K562 (cell line): ENCODE measurements around the gene OGT.

ENCODE experiments used
- CCAR2 ChIP-seq: fragments of 200-400 bp; formaldehyde crosslinking; IDR thresholded peaks from 2 replicates; pipeline ENCODE4 v1.6.1; 2017; ENCODE audit warnings: mild to moderate bottlenecking, low read depth, low read length
- JUND ChIP-seq, 2 experiments: IDR thresholded peaks; 2 replicates in 1 of 2; 3 replicates in 1 of 2; pipeline ENCODE4 v1.6.1; 2011; ENCODE audit warnings: borderline replicate concordance in 2 of 2, low read depth in 2 of 2, low read length in 2 of 2, improper control_type of control experiment in 1 of 2, missing biosample characterization in 1 of 2, missing genetic modification characterization in 1 of 2, missing genetic modification reagents in 1 of 2
- MYC ChIP-seq, 2 experiments: fragments of 250-450 bp in 1 of 2; sonication (Bioruptor Pico) in 1 of 2; IDR thresholded peaks; 2 replicates each; pipeline versions ENCODE4 v1.5.1 to v1.6.1; 2012 to 2021; ENCODE audit warnings: low read depth in 2 of 2, borderline replicate concordance in 1 of 2, improper control_type of control experiment in 1 of 2, low read length in 1 of 2, mild to moderate bottlenecking in 1 of 2, moderate library complexity in 1 of 2
- NCOA6 ChIP-seq: fragments of 450-650 bp; IDR thresholded peaks from 2 replicates; pipeline ENCODE4 v1.6.1; 2017; ENCODE audit warnings: mild to moderate bottlenecking
- ZC3H11A ChIP-seq: IDR thresholded peaks from 2 replicates; pipeline ENCODE4 v1.6.1; 2012; ENCODE audit warnings: low read depth, low read length, improper control_type of control experiment
- TF ChIP-seq, protein P1 (sequence below), 2 experiments: fragments of 450-650 bp; formaldehyde crosslinking in 1 of 2; IDR thresholded peaks; 2 replicates each; pipeline versions ENCODE4 v1.4.0 to v1.6.1; 2014 to 2020; ENCODE audit warnings: mild to moderate bottlenecking in 2 of 2, borderline replicate concordance in 1 of 2, low read depth in 1 of 2
- TF ChIP-seq, protein P2 (sequence below): fragments of 450-650 bp; IDR thresholded peaks from 2 replicates; pipeline ENCODE4 v1.6.1; 2017; ENCODE audit warnings: antibody characterized with exemption, mild to moderate bottlenecking

DNA sequence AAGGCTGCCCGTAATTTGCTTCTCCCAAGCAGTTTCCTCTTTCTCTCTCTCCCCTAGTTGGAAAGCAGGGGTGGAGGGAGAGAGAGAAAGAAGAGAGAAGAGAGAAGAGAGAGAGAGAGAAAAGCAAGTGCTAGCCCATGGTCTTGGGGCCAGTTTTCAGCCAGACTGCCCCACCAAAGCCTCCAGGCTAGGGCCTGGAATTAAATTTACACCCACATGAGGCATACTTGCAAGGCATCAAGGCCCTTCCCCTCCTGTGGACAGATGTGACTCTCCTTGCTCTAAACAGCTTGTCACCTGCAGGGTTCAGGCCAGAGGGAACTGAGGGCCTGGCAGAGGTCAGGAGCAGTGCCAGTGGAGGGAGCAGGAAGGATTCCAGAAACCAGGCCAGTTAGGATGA lies 87.1 kb downstream of the OGT start:
- TF ChIP-seq ZC3H11A (no peak), CCAR2 (no peak), MYC (IDR thresholded peaks at IDR 0.05; ENCODE audit: low read depth, low read length) (no peak), MYC (CRISPR knock-in tag; IDR thresholded peaks at IDR 0.05; ENCODE audit: borderline replicate concordance, low read depth) (no peak), NCOA6 (no peak), JUND (IDR thresholded peaks at IDR 0.05; ENCODE audit: borderline replicate concordance, low read depth, low read length) (no peak), JUND (tag; IDR thresholded peaks at IDR 0.05; ENCODE audit: borderline replicate concordance, low read depth, low read length) (no peak)
- TF ChIP-seq, protein P1, sequence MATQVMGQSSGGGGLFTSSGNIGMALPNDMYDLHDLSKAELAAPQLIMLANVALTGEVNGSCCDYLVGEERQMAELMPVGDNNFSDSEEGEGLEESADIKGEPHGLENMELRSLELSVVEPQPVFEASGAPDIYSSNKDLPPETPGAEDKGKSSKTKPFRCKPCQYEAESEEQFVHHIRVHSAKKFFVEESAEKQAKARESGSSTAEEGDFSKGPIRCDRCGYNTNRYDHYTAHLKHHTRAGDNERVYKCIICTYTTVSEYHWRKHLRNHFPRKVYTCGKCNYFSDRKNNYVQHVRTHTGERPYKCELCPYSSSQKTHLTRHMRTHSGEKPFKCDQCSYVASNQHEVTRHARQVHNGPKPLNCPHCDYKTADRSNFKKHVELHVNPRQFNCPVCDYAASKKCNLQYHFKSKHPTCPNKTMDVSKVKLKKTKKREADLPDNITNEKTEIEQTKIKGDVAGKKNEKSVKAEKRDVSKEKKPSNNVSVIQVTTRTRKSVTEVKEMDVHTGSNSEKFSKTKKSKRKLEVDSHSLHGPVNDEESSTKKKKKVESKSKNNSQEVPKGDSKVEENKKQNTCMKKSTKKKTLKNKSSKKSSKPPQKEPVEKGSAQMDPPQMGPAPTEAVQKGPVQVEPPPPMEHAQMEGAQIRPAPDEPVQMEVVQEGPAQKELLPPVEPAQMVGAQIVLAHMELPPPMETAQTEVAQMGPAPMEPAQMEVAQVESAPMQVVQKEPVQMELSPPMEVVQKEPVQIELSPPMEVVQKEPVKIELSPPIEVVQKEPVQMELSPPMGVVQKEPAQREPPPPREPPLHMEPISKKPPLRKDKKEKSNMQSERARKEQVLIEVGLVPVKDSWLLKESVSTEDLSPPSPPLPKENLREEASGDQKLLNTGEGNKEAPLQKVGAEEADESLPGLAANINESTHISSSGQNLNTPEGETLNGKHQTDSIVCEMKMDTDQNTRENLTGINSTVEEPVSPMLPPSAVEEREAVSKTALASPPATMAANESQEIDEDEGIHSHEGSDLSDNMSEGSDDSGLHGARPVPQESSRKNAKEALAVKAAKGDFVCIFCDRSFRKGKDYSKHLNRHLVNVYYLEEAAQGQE (IDR thresholded peaks at IDR 0.05; ENCODE audit: borderline replicate concordance), result no peak
- TF ChIP-seq, protein P1 (CRISPR knock-in tag; IDR thresholded peaks at IDR 0.05; ENCODE audit: low read depth), result no peak
- TF ChIP-seq, protein P2, sequence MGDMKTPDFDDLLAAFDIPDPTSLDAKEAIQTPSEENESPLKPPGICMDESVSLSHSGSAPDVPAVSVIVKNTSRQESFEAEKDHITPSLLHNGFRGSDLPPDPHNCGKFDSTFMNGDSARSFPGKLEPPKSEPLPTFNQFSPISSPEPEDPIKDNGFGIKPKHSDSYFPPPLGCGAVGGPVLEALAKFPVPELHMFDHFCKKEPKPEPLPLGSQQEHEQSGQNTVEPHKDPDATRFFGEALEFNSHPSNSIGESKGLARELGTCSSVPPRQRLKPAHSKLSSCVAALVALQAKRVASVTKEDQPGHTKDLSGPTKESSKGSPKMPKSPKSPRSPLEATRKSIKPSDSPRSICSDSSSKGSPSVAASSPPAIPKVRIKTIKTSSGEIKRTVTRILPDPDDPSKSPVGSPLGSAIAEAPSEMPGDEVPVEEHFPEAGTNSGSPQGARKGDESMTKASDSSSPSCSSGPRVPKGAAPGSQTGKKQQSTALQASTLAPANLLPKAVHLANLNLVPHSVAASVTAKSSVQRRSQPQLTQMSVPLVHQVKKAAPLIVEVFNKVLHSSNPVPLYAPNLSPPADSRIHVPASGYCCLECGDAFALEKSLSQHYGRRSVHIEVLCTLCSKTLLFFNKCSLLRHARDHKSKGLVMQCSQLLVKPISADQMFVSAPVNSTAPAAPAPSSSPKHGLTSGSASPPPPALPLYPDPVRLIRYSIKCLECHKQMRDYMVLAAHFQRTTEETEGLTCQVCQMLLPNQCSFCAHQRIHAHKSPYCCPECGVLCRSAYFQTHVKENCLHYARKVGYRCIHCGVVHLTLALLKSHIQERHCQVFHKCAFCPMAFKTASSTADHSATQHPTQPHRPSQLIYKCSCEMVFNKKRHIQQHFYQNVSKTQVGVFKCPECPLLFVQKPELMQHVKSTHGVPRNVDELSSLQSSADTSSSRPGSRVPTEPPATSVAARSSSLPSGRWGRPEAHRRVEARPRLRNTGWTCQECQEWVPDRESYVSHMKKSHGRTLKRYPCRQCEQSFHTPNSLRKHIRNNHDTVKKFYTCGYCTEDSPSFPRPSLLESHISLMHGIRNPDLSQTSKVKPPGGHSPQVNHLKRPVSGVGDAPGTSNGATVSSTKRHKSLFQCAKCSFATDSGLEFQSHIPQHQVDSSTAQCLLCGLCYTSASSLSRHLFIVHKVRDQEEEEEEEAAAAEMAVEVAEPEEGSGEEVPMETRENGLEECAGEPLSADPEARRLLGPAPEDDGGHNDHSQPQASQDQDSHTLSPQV, result no peak
